Tibial nerve (tissue), 4 donors: ENCODE data around the gene AMER2.

Experiments
- CTCF ChIP-seq, 5 experiments: fragments of 200-600 bp in 3 of 5; fragments of 450-650 bp in 2 of 5; sonication (generic) in 3 of 5; IDR thresholded peaks; one replicate each; pipeline ENCODE4 v1.5.1; 2016 to 2019; ENCODE audit warnings: antibody characterized with exemption in 5 of 5, mild to moderate bottlenecking in 3 of 5, moderate library complexity in 2 of 5
- EP300 ChIP-seq, 2 donors: sonication (generic); formaldehyde crosslinking; IDR thresholded peaks; one replicate each; pipeline ENCODE4 v1.6.1; 2017; ENCODE audit warnings: antibody characterized with exemption in 2 of 2, mild to moderate bottlenecking in 1 of 2
- POLR2A ChIP-seq, 2 donors: fragments of 450-650 bp; IDR thresholded peaks; one replicate each; pipeline ENCODE4 v1.6.1; 2017; ENCODE audit warnings: antibody characterized with exemption in 2 of 2, mild to moderate bottlenecking in 2 of 2, moderate library complexity in 2 of 2

- TF ChIP-seq CTCF (IDR thresholded peaks at IDR 0.05) (no peak), POLR2A (IDR thresholded peaks at IDR 0.05) (no peak), EP300 (IDR thresholded peaks at IDR 0.05) (no peak)
These were observed 56.0 kb downstream of the AMER2 start for GRCh38 chr13:25116044-25116443.
